Esophagus muscularis mucosa (tissue), 3 donors: ENCODE results near the gene C16orf74.

Experiments used
- POLR2AphosphoS5 ChIP-seq, 2 donors: sonication (generic); formaldehyde crosslinking; IDR thresholded peaks; one replicate each; pipeline ENCODE4 v1.6.1; 2017; ENCODE audit warnings: antibody characterized with exemption in 2 of 2
- TF ChIP-seq, protein P1 (sequence below), 3 experiments: fragments of 200-600 bp in 2 of 3; fragments of 450-650 bp in 1 of 3; sonication (generic) in 2 of 3; IDR thresholded peaks; one replicate each; pipeline ENCODE4 v1.5.1; 2017 to 2019; ENCODE audit warnings: antibody characterized with exemption in 3 of 3, mild to moderate bottlenecking in 2 of 3, moderate library complexity in 1 of 3

- TF ChIP-seq, protein P1, sequence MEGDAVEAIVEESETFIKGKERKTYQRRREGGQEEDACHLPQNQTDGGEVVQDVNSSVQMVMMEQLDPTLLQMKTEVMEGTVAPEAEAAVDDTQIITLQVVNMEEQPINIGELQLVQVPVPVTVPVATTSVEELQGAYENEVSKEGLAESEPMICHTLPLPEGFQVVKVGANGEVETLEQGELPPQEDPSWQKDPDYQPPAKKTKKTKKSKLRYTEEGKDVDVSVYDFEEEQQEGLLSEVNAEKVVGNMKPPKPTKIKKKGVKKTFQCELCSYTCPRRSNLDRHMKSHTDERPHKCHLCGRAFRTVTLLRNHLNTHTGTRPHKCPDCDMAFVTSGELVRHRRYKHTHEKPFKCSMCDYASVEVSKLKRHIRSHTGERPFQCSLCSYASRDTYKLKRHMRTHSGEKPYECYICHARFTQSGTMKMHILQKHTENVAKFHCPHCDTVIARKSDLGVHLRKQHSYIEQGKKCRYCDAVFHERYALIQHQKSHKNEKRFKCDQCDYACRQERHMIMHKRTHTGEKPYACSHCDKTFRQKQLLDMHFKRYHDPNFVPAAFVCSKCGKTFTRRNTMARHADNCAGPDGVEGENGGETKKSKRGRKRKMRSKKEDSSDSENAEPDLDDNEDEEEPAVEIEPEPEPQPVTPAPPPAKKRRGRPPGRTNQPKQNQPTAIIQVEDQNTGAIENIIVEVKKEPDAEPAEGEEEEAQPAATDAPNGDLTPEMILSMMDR (IDR thresholded peaks at IDR 0.05): no peak
- no peak for TF ChIP-seq POLR2AphosphoS5 (IDR thresholded peaks at IDR 0.05)
Measured at GRCh38 chr16:85794696-85795095, 43.8 kb upstream of the C16orf74 start.
